Activated CD4-positive, CD25-positive, alpha-beta regulatory T cell treated with anti-CD3 and anti-CD28 coated beads, Interleukin-2, amount 50 U/mL, for 24 hours (primary cell): ENCODE data around the gene ITFG1.

Source experiments
- ATAC-seq, 2 donors: fragments of 150-1000 bp; cut with Tn5 transposase; one replicate each; pipeline ENCODE4 v1.10.0; 2021; ENCODE audit warnings: mild to moderate bottlenecking in 1 of 2, moderate library complexity in 1 of 2

Gene ITFG1

DNA sequence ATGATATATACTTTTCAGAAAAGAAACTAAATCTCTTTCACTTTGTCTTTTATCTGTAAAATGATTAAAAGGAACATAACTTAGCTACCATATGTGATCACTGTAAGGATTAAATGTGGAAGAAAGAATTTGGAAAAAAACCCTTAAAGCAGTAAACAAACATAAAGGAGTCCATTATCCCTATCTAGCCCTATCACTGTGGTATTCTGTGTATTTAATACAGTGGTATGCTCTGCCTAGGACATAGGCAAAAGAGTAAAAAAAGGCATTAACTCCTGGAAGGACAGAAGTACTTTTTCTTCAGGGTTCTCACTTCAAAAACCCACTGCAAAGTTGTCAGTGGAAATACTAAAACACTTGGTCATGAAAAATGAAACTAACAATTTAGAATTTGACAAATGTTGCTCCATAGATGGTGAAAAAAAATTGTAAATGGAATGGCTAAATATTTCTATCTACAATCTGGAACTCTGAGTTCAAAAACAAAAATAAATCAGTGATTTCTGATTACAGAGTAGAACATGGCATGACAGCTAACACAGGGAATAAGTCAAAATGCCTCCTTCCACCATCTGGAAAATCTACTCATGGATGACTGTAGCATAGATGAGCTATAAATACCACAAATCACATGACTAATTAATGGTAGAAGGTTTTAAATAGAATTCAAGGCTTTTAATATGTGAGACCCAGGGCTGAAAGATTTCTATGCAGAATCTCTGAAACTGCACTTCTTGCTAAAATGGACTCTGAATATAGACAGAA, 140.1 kb downstream of the ITFG1 start:
- no peak for ATAC-seq

DNA sequence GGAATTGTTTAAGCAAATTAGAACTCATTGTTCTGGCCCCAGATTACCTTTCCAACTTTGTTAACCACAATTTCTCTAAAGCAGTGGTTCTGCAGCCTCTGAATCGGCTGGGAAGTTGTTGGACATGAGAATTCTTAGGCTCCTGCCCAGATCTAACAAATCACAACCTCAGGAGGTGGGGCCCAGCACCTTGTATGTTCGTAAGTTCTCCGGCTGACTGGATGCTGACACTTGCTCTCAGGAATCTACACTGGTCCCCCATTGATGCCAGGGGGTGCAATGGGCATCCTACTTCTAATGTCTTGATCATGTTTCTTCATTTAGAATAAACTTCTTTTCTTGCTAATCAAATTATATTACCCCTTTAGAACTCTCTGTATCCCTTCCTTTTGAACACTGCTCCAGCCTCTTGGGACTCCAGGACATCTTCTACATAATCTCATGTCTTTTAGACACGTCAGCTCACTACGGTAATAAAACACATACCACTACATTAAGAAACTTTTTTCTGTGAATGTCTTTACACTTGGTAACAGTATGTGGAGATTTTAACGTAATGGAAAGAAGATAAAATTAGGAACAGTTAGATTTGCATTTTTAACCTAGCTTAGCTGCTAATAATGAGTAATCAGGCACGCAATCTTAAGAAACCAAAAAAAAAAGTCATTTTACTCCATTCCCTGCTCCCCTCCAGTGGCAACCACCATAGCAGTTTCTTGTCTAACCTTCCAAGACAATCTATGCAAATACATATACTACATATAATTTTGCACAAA, 143.2 kb downstream of the ITFG1 start:
- no peak for ATAC-seq

- ATAC-seq: no peak
Measured at GRCh38 chr16:47316442-47317015, 144.3 kb downstream of the ITFG1 start.

DNA sequence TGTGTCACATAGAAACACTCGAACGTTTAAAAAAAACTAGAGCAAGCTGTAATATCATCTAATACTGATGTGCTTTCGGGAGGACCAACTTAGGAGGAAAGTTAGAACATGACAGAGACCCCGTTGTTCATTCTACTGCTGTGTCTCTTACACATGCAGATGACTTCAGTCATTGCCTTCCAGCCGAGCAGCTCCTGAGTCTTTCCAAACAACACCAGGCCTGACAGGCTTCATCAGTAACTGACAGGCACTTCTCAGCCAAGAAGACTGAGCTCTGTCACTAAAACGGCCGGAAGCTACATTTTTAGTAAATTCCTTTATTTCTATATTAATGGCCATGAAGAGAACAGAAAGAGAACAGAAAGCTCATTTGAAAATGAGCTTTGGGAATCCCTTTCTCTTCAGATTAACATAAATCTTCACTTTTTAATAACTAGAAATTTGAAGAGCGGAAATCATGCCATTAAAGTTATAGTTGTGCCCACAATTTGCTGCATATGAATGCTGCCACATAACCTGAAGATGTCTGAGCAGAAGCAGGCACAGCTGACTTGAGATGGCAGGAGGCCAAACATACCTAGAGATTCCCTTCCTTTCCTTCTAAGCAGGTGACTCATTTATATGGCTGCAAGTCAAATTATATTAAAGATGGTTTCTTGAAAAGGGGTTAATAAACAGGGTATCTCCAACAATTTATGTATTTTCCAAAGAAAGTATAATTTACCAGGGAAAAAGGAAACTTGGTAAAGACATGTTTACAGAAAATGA, 148.9 kb downstream of the ITFG1 start:
- ATAC-seq: no peak

DNA sequence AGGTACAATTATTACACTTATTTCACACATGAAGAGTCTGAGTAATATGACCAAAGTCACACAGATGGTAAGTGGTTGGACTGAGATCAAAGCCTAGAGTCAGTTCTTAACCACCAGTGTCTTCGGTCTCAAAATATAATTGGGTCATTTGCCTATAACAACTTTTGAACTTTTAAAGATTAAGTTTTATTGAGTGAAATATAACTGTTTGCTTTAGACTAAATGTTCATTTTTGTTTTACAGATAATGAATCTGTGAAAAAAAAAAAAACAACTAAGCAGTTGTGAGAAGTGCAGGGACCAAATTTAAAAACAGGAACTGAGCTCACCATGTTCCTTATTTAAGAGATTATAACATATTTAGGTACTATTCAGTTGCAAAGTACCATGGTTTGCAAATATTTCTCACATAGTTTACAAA, 150.1 kb downstream of the ITFG1 start:
- ATAC-seq: no peak

DNA sequence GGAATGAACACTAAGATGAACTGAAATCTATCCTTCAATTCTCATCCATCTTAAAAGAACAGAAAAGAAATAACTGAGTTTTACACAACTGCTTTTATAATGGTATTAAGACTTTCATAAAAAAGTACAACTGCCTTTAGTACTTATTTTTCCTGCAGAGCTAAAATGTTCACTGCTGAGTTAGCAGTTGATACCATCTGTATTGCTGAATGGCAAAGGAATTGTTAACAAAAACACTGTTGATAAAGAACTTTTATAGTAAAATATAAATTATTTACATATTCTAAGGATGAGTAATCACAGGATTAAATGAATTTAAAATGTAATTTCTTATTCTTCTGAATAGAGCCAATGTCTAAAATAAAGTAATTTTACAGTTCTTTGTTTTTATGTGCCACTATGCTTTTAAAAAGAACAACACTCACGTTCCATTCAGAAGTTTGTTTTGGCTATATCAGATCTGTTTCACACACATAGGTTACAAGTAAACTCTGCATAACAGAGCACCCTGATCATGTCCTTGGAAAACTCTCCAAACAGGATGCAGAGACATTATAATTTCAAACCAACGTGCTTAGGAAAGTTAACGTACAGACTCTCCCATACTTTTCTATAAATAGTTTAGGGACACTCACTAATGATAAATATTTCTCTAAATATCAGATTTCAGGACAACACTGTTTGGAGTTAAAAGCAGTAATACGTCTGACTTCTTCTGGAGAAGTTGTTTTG, 151.1 kb downstream of the ITFG1 start:
- no peak for ATAC-seq

- ATAC-seq: no peak
Measured at GRCh38 chr16:47308601-47309000, 152.3 kb downstream of the ITFG1 start.

DNA sequence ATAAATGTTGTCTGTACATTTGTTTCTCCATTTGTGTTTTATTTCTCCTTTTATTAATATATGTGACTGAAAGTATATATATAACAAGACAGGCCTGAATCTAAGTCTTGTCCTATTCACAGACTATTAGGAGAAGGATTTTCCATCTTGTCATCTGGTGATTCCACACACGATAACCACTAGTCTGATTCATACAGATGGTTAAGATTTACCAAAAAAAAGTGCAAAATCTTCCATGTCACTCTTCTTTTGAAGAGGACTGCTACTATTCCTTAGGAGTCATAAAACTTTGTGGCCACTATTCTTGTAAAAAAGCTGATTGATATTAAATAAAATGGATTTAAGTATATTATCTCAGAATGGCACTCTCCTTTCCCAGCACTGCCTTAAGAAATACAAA, 156.3 kb downstream of the ITFG1 start:
- no peak for ATAC-seq

DNA sequence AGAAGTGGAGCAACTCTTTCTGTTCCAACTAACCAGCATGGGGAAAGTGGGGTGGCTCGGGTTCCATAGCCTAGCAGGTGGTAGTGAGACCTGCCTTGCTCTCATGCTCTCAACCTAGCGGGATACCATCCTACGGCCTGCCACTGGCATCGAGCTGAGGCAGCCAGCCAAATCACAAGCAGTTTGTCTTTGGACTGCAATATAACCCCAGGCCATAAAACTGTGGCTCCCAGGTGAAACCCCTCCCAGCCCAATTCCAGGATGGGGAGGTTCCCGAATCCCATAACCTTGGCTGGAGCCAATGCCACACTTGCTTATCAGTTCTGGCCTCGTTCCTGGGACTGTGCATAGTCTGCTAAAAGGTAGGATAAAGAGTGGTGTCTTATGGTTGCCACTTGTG, 161.3 kb downstream of the ITFG1 start:
- ATAC-seq: no peak

DNA sequence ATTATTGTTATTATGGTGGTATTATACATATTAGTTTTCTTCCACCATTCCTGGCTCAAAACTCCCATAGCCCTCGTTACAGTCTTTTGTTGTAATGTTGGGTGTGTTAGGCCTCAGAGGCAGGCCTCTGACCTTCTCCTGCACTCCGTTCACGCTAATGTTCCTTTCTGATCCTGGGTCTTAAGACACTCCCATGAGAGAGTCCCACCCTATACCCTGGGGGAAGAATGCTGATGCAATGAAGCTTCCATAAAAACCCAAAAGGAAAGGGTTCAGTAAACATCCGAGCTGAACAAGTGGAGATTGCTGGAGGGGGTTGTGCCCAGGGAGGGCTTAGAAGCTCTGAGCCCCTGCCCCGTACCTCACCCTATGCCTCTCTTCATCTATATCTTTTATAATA, 175.9 kb downstream of the ITFG1 start:
- no peak for ATAC-seq

- ATAC-seq: no peak
Measured at GRCh38 chr16:47278306-47278970, 182.4 kb downstream of the ITFG1 start.

DNA sequence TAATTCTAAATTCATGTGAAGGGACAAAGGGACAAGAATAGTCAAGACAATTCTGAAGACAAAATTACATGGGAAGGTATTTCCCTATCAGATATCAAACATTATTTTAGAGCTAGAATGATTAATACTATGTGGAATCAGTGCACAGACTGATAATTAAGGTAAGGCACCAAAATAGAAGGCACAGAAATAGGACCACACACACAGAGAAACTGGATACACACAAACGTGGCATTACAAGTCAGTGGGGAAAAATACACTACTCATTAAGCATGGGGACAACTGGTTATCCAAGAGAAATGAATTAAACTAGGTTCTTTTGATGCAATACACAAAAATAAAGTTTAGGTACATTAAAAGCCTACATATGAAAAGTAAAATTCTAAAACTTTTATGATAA, 184.3 kb downstream of the ITFG1 start:
- ATAC-seq: no peak

DNA sequence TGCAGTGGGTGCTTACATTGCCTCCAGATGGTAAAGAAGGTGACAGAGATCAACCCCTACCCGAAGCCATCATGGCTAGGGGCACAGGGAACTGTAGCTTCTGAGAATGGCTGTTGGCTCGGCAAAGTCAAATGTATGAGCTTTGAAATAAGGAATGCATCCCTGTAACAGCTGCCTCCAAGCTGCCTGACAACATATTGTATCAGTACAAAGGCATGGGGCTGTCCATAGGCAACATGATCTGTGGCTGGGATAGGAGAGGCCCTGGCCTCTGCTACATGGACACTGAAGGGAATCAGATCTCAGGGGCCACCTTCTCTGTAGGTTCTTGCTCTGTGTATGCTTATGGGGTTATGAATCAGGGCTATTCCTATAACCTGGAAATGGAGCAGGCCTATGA, 197.9 kb downstream of the ITFG1 start:
- ATAC-seq: no peak

- ATAC-seq: no peak
Measured at GRCh38 chr16:47260503-47260902, 200.4 kb downstream of the ITFG1 start.

DNA sequence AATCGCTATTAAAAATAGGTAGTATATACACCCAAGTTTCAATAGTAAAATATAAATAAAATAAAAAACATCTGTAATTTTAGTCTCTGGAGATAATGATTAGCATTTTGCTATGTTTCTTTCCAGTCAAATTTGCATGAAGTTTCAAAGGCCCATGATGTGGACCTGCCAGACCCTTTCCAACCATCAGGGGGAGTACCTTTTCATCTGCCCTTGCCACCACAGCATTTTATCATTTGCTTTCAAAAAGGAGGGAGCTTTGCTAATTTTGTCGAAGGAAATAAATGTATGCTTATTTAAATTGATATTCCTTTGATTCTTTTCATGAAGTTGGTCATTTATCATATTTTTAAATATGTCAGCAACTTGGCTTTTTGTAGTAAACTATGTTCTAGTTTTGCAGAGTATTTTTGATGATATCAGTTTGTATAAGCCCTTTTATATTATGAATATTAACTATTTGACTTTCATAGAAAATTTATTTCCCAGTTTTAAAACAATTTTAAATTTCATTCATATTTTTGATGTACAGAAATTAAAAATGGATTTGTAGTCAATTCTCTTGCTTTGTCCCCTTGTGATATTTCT, 201.9 kb downstream of the ITFG1 start:
- ATAC-seq: no peak

DNA sequence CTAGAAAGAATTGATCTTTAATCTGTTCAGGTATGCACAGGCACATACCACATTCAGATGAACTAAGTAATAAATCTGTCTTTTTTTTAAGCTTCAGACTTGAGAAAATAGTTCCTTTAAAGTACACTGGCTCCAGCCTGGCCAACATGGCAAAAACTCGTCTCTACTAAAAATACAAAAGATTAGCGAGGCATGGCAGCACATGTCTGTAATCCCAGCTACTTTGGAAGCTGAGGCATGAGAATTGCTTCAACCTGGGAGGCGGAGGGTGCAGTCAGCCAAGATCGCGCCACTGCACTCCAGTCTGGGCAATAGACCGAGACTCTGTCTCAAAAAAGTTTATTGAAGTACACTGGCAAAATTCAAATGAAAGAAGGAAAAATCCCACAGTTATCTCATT, 206.1 kb downstream of the ITFG1 start:
- no peak for ATAC-seq

DNA sequence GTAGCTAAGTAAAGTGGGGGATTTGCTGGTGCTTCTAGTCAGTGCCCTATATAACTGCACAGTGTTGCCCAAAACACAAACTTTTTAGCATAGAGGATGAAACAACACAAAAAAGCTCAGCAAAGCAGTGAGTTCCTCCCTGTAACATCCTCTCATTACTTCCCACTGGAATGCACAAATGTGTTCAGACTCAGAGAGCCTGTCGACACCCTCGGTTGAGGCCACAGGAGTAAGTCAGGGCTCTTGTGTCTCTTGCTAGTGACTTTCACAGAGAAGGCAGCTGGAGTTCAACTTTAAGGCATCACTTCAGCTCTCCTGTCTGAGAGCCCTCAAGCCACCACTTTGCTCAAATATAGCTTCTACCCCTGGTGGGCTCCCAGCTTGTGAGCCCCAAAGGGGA, 209.9 kb downstream of the ITFG1 start:
- ATAC-seq: no peak

DNA sequence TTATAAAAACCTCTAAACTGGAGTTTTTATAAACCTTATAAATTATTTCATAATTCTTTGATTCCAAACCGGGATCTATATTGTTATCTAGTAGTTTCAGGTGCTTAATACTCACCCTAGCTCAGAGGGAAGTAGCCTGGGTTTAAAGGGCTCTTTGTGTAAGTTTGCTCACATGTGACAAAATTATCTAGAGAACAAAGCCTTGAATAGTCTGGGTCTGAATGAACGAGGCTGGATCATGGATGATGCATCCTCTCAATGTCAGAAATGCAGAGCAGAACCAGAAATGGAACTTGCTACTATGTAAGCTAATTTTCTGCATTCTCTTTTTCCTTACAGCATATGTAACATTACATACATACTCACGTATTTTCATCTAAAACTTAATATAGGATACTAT, 213.2 kb downstream of the ITFG1 start:
- ATAC-seq: no peak

DNA sequence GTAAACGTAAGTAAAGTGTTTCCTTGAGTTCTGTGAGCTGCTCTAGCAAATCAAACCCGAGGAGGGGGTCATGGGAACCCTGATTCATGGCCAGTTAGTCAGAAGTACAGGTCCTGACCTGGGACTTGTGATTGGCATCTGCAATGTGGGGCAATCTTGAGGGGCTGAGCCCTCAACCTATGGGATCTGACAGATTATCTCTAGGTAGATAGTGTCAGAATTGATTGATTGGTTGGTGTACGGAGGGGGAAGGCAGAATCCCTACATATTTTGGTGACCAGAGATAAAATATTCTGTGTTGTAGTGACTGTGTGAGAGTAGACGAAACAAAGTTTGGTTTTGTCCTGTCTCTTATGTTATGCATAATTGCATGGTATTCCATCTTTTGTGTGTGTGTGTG, 216.7 kb downstream of the ITFG1 start:
- ATAC-seq: no peak

DNA sequence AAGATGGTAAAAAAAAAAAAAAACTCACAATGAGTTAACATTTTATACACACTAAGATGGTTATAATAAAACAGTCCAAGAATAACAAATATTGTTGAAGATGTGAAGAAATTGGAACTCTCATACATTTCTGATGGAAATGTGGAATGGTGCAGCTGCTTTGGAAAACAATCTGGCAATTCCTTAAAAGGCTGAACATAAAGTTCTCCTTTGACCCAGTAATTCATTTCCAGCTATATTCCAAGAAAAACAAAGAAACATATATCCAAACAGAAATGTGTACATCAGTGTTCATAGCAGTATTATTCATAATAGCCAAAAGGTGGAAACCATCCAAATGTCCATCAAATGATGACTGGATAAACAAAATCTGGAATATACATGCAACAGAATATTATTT, 219.8 kb downstream of the ITFG1 start:
- ATAC-seq: no peak

- no peak for ATAC-seq
Measured at GRCh38 chr16:47236716-47237115, 224.1 kb downstream of the ITFG1 start.

GRCh38 chr16:47230296-47230695, 230.6 kb downstream of the ITFG1 start:
- ATAC-seq: no peak
